COLO829 (cell line): ENCODE data around the gene KRT7.
A peak's percentile ranks its signal among the peaks of the same experiment; 100 is the strongest.

Experiments used
- DNase-seq: peaks from one replicate; pipeline ENCODE4 v3.0.0; 2012; ENCODE audit warnings: low spot score

Gene KRT7

GRCh38 chr12:52232674-52233461 is at the start of gene KRT7:
Gene KRT7, plus strand, starts transcription at chr12:52233243. Its CDS starts 54 bp downstream, at chr12:52233297.
- no peak for DNase-seq

GRCh38 chr12:52183544-52183910 is 49.5 kb upstream of the KRT7 start:
- no peak for DNase-seq

- DNase-seq = no peak
Measured at GRCh38 chr12:52183971-52184370, 49.1 kb upstream of the KRT7 start.

- peak; percentile 40 for DNase-seq
Measured at GRCh38 chr12:52184813-52185212, 48.2 kb upstream of the KRT7 start.

GRCh38 chr12:52185400-52185967 is 47.6 kb upstream of the KRT7 start:
- DNase-seq = no peak

- DNase-seq = peak; percentile 82
Measured at GRCh38 chr12:52186118-52186840, 46.8 kb upstream of the KRT7 start.

- no peak for DNase-seq
Measured at GRCh38 chr12:52187206-52187605, 45.8 kb upstream of the KRT7 start.

GRCh38 chr12:52187640-52188039 is 45.4 kb upstream of the KRT7 start:
- DNase-seq = no peak

- no peak for DNase-seq
Measured at GRCh38 chr12:52188658-52189057, 44.4 kb upstream of the KRT7 start.

GRCh38 chr12:52189376-52190174 is 43.5 kb upstream of the KRT7 start:
- DNase-seq = no peak

- DNase-seq = no peak
Measured at GRCh38 chr12:52190860-52191729, 41.9 kb upstream of the KRT7 start.

- peak; percentile 99 for DNase-seq
Measured at GRCh38 chr12:52191841-52192791, 40.9 kb upstream of the KRT7 start, which contains the start of gene KRT80. Gene KRT80, minus strand, starts transcription at chr12:52192014. Its CDS starts 112 bp downstream, at chr12:52191902.

GRCh38 chr12:52193532-52193931 is 39.5 kb upstream of the KRT7 start:
- DNase-seq = no peak

GRCh38 chr12:52193991-52194390 is 39.1 kb upstream of the KRT7 start:
- no peak for DNase-seq

- DNase-seq = no peak
Measured at GRCh38 chr12:52195065-52195730, 37.8 kb upstream of the KRT7 start.

GRCh38 chr12:52197371-52198231 is 35.4 kb upstream of the KRT7 start:
- no peak for DNase-seq

- no peak for DNase-seq
Measured at GRCh38 chr12:52198454-52199215, 34.4 kb upstream of the KRT7 start.
